SU-DHL-6 (cell line): ENCODE measurements around the gene FOS.

Source experiments
- H2AFZ ChIP-seq: fragments of 200-600 bp; sonication (generic); 2 replicates; pipeline ENCODE4 v1.6.1; 2014; ENCODE audit warnings: low read depth, mild to moderate bottlenecking, moderate library complexity, mixed read lengths, antibody characterized with exemption, low read length; ENCODE audit not compliant: severe bottlenecking
- H3F3A ChIP-seq: fragments of 200-600 bp; shearing (Covaris generic); 2 replicates; pipeline ENCODE4 v1.6.0; 2016; ENCODE audit warnings: antibody characterized with exemption, mild to moderate bottlenecking; ENCODE audit not compliant: insufficient read depth
- H3K27ac ChIP-seq: fragments of 200-600 bp; sonication (generic); 2 replicates; pipeline ENCODE4 v1.5.1; 2016; ENCODE audit warnings: low read depth, mild to moderate bottlenecking, low read length, moderate library complexity, mixed read lengths
- H3K27me3 ChIP-seq: fragments of 200-600 bp; sonication (generic), shearing (Covaris generic); 2 replicates; pipeline ENCODE4 v1.6.0; 2014; ENCODE audit warnings: mild to moderate bottlenecking, low read length
- H3K36me3 ChIP-seq: fragments of 200-600 bp; sonication (generic); 2 replicates; pipeline ENCODE4 v1.6.1; 2014; ENCODE audit warnings: mild to moderate bottlenecking, low read length, mixed read lengths
- H3K4me2 ChIP-seq: fragments of 300-600, 200-600 bp; shearing (Covaris generic), sonication (generic); 2 replicates; pipeline ENCODE4 v1.6.0; 2014; ENCODE audit warnings: low read length, low read depth, mild to moderate bottlenecking; ENCODE audit not compliant: poor library complexity, severe bottlenecking
- H3K4me3 ChIP-seq: fragments of 200-600 bp; sonication (generic); 2 replicates; pipeline ENCODE4 v1.5.1; 2014; ENCODE audit warnings: antibody characterized with exemption, low read length, mild to moderate bottlenecking, mixed read lengths; ENCODE audit not compliant: insufficient read depth, poor library complexity, severe bottlenecking
- H3K79me2 ChIP-seq: fragments of 200-600 bp; sonication (generic); 2 replicates; pipeline ENCODE4 v1.6.1; 2014; ENCODE audit warnings: mild to moderate bottlenecking, low read length, moderate library complexity; ENCODE audit not compliant: insufficient read depth
- H3K9ac ChIP-seq: fragments of 200-600 bp; sonication (generic); 2 replicates; pipeline ENCODE4 v1.7.0; 2014; ENCODE audit warnings: mild to moderate bottlenecking, low read length
- H3K9me2 ChIP-seq: fragments of 200-600 bp; sonication (generic); replicated peaks from 2 replicates; pipeline ENCODE4 v1.6.1; 2014; ENCODE audit warnings: low read length; ENCODE audit not compliant: insufficient read depth
- H3K9me3 ChIP-seq: fragments of 200-600 bp; sonication (generic); 2 replicates; pipeline ENCODE4 v1.6.1; 2014; ENCODE audit warnings: low read length, mixed read lengths; ENCODE audit not compliant: insufficient read depth
- H4K20me1 ChIP-seq: fragments of 200-600 bp; sonication (generic); 2 replicates; pipeline ENCODE4 v1.6.1; 2014; ENCODE audit warnings: low read depth, mild to moderate bottlenecking, antibody characterized with exemption, low read length, moderate library complexity, mixed read lengths
- EZH2phosphoT487 ChIP-seq: fragments of 200-600 bp; sonication (generic), shearing (Covaris generic); conservative IDR thresholded peaks from 2 replicates; pipeline ENCODE4 v1.6.1; 2018; ENCODE audit warnings: mild to moderate bottlenecking, antibody characterized with exemption, low read length, moderate library complexity, mixed read lengths
- TF ChIP-seq, protein P1 (sequence below): fragments of 200-600 bp; sonication (generic); IDR thresholded peaks from one replicate; pipeline ENCODE4 v1.5.1; 2017; ENCODE audit warnings: antibody characterized with exemption, mild to moderate bottlenecking, low read length, moderate library complexity; ENCODE audit not compliant: insufficient read depth, poor library complexity, severe bottlenecking

FOS gene

DNA sequence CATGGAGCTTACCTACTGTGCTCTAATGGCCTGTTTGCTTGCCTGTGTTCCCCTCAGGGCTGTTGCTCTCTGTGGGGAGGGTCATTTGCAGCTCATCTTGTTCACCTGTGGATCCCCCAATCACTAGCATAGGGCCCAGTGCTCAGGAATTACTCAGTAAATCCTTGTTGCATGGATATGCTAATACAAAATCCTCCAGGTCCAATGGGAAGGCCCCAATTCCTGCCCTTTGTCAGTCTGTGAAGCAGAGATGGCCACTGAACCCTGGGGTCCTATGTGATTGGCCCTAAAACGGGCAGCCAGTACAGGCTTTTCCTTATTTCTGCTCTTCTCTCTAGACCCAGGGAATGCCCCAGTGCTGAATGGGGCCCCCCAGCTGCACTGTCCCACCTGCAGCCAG is 44.1 kb downstream of the FOS start:
- H3K9ac ChIP-seq: no peak overlapping the region
- H3K4me2 ChIP-seq: no peak overlapping the region
- no peaks in the 10 kb centered on the region for H4K20me1 ChIP-seq
- no peaks in the 10 kb centered on the region for H3K79me2 ChIP-seq
- no peak for TF ChIP-seq EZH2phosphoT487
- TF ChIP-seq, protein P1, sequence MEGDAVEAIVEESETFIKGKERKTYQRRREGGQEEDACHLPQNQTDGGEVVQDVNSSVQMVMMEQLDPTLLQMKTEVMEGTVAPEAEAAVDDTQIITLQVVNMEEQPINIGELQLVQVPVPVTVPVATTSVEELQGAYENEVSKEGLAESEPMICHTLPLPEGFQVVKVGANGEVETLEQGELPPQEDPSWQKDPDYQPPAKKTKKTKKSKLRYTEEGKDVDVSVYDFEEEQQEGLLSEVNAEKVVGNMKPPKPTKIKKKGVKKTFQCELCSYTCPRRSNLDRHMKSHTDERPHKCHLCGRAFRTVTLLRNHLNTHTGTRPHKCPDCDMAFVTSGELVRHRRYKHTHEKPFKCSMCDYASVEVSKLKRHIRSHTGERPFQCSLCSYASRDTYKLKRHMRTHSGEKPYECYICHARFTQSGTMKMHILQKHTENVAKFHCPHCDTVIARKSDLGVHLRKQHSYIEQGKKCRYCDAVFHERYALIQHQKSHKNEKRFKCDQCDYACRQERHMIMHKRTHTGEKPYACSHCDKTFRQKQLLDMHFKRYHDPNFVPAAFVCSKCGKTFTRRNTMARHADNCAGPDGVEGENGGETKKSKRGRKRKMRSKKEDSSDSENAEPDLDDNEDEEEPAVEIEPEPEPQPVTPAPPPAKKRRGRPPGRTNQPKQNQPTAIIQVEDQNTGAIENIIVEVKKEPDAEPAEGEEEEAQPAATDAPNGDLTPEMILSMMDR: no peak
- H2AFZ ChIP-seq: no peak overlapping the region
- no peaks in the 10 kb centered on the region for H3F3A ChIP-seq
- H3K36me3 ChIP-seq: no peaks in the 10 kb centered on the region
- H3K4me3 ChIP-seq: no peak overlapping the region
- H3K9me3 ChIP-seq: no peaks in the 10 kb centered on the region
- H3K27ac ChIP-seq: no peak overlapping the region
- H3K27me3 ChIP-seq: no peaks in the 10 kb centered on the region
- no peaks in the 10 kb centered on the region for H3K9me2 ChIP-seq

DNA sequence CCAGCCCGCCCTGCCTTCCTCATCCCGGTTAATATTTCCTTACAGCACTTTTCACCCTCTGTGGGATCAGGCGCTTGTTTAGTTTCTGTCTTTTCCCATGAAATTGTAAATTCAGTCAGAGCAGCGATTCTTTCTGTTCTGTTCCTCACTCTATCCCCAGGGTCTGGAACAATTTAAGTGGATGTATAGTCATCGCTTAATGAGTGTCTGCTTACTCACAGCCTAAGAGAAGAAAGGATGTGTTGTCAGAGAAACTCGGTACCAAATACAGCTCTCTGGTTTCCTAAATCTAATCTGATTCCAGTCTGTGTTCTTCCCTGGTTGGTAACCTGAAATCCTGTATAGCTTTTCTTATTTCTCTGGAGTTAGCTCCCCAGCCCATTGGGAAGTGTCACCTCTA is 44.9 kb downstream of the FOS start:
- no peak overlapping the region for H3K4me3 ChIP-seq
- no peak overlapping the region for H3K9ac ChIP-seq
- no peaks in the 10 kb centered on the region for H3K9me3 ChIP-seq
- H3K9me2 ChIP-seq: no peaks in the 10 kb centered on the region
- no peaks in the 10 kb centered on the region for H4K20me1 ChIP-seq
- H2AFZ ChIP-seq: no peak overlapping the region
- H3K27me3 ChIP-seq: no peaks in the 10 kb centered on the region
- TF ChIP-seq, protein P1: no peak
- TF ChIP-seq EZH2phosphoT487: no peak
- H3K36me3 ChIP-seq: no peaks in the 10 kb centered on the region
- no peaks in the 10 kb centered on the region for H3F3A ChIP-seq
- no peaks in the 10 kb centered on the region for H3K79me2 ChIP-seq
- no peak overlapping the region for H3K27ac ChIP-seq
- H3K4me2 ChIP-seq: no peak overlapping the region

DNA sequence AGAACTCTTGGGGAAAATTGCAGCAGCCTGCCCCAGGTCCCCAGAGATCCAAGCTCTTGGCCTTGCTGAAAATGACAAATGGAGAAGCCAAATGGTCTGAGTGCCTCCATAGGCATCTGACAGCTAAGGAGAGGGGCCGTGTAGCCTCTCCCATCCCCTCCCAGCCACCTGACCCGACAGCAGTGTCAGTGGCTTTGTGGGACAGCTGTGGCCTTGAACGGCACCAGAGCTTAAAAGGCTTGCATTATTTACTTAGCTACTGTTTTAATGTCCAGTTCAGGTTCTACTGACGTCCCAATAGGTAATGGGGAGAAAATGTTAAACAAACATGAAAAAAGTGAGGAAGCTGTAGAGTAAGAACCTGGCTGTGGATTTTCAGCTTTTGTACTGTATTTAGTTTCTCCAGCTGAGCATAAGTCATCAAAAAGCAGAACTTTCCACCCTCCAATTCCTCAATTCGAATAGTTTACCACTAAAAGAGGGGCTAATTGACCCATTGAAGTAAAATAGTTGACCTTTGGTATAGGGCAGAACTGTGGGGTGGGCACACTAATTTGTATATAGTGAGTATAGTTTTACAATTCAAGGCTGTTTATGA is 50.0 kb downstream of the FOS start:
- no peaks in the 10 kb centered on the region for H3K79me2 ChIP-seq

More for the DNA sequence above, 50.0 kb downstream of the FOS start:
- Histone ChIP-seq H3K9me3 (no peaks in the 10 kb centered on the region), H3K9ac (no peak overlapping the region), H3K27me3 (no peaks in the 10 kb centered on the region), H3F3A (no peaks in the 10 kb centered on the region), H4K20me1 (no peaks in the 10 kb centered on the region), H3K36me3 (no peaks in the 10 kb centered on the region), H3K4me2 (no peak overlapping the region), H3K9me2 (no peaks in the 10 kb centered on the region), H3K4me3 (no peak overlapping the region), H2AFZ (no peak overlapping the region), H3K27ac (no peak overlapping the region)
- TF ChIP-seq, protein P1: no peak
- TF ChIP-seq EZH2phosphoT487: no peak
